K562 (cell line): ENCODE measurements around the gene ADAM10. TPM values are rescaled to one million over a fixed set of nuclear protein-coding genes. Genes with fewer than 3 reads are reported as not detected.

Source experiments
- DPF2 ChIP-seq: fragments of 450-650 bp; IDR thresholded peaks from 2 replicates; pipeline ENCODE4 v1.6.1; 2016
- ETS2 ChIP-seq: IDR thresholded peaks from 2 replicates; pipeline ENCODE4 v1.6.1; 2016; ENCODE audit warnings: borderline replicate concordance, missing genetic modification characterization, mild to moderate bottlenecking, moderate library complexity, missing compliant biosample characterization; ENCODE audit not compliant: poor library complexity, severe bottlenecking
- MEF2A ChIP-seq: IDR thresholded peaks from 2 replicates; pipeline ENCODE4 v1.6.1; 2011; ENCODE audit warnings: low read depth, mild to moderate bottlenecking, low read length, moderate library complexity; ENCODE audit not compliant: control insufficient read depth
- RAD21 ChIP-seq, 2 experiments: fragments of 250-450 bp in 1 of 2; fragments of 450-650 bp in 1 of 2; sonication (Bioruptor Pico) in 1 of 2; formaldehyde crosslinking in 1 of 2; IDR thresholded peaks in 1 of 2; conservative IDR thresholded peaks in 1 of 2; 2 replicates each; pipeline versions ENCODE4 v1.4.0 to v1.8.0; 2020 to 2022; ENCODE audit warnings: mild to moderate bottlenecking in 2 of 2, moderate library complexity in 1 of 2
- RFX1 ChIP-seq: fragments of 450-650 bp; IDR thresholded peaks from 2 replicates; pipeline ENCODE4 v1.6.1; 2016; ENCODE audit warnings: mild to moderate bottlenecking, moderate library complexity
- SIRT6 ChIP-seq: IDR thresholded peaks from one replicate; pipeline ENCODE4 v1.6.1; 2012; ENCODE audit warnings: low read depth, mild to moderate bottlenecking, control low read depth, inconsistent platforms, low read length, moderate library complexity
- TEAD2 ChIP-seq: fragments of 450-650 bp; IDR thresholded peaks from 2 replicates; pipeline ENCODE4 v1.6.1; 2016; ENCODE audit warnings: missing genetic modification characterization, control low read depth, missing compliant biosample characterization
- ZNF79 ChIP-seq: fragments of 250-450 bp; sonication (Bioruptor Pico); IDR thresholded peaks from 2 replicates; pipeline ENCODE4 v1.4.0; 2020; ENCODE audit warnings: low read depth, mild to moderate bottlenecking, moderate library complexity
- polyA plus RNA-seq, 8 experiments: library from polyadenylated mRNA; depleted of rRNA in 4 of 8; stranded (reverse) in 5 of 8; unstranded in 3 of 8; fragments of >200 nt; fragmentation: Nextera tagmentation in 2 of 8; fragmentation: Illumina TruSeq in 1 of 8; extraction: Ambion mirVana in 2 of 8; extraction: Trizol in 1 of 8; gene quantifications; 2 replicates each; pipeline versions ENCODE4 v1.2.1 to v1.2.3, GENCODE V29; 2011 to 2014; ENCODE audit warnings: inconsistent platforms in 1 of 8, missing spikeins in 1 of 8
- total RNA-seq, 7 experiments: library from RNA; depleted of rRNA in 6 of 7; stranded (reverse); fragments of >200 nt in 6 of 7; fragmentation: Illumina TruSeq in 2 of 7; extraction: Trizol in 2 of 7; gene quantifications; 2 replicates each; pipeline versions ENCODE4 v1.2.1 to v1.2.3, GENCODE V29; 2011 to 2021; ENCODE audit warnings: low replicate concordance in 1 of 7
- TF ChIP-seq, protein P1 (sequence below), 3 experiments: IDR thresholded peaks in 2 of 3; conservative IDR thresholded peaks in 1 of 3; 2 replicates each; pipeline ENCODE4 v1.5.1; 2011 to 2012; ENCODE audit warnings: low read length in 3 of 3, mild to moderate bottlenecking in 3 of 3, control low read depth in 2 of 3, improper control_type of control experiment in 1 of 3, inconsistent platforms in 1 of 3, low read depth in 1 of 3, mixed read lengths in 1 of 3, moderate library complexity in 1 of 3; ENCODE audit not compliant: insufficient read depth in 2 of 3
- TF ChIP-seq, protein P2 (sequence below), 2 experiments: IDR thresholded peaks in 1 of 2; conservative IDR thresholded peaks in 1 of 2; 2 replicates each; pipeline ENCODE4 v1.6.1; 2016; ENCODE audit warnings: low read depth in 2 of 2, mild to moderate bottlenecking in 1 of 2, missing compliant biosample characterization in 1 of 2, missing genetic modification characterization in 1 of 2, moderate library complexity in 1 of 2
- TF ChIP-seq, protein P3 (sequence below): fragments of 250-450 bp; sonication (Bioruptor Pico); IDR thresholded peaks from 2 replicates; pipeline ENCODE4 v1.5.0; 2022; ENCODE audit warnings: mild to moderate bottlenecking

ADAM10 gene
- total and polyA plus RNA-seq, 9 of the 15 experiments (the other 6 are each of a cell fraction or from before 2014, with no cell fraction given) = 11.9 to 152 (median 57.3) TPM

DNA sequence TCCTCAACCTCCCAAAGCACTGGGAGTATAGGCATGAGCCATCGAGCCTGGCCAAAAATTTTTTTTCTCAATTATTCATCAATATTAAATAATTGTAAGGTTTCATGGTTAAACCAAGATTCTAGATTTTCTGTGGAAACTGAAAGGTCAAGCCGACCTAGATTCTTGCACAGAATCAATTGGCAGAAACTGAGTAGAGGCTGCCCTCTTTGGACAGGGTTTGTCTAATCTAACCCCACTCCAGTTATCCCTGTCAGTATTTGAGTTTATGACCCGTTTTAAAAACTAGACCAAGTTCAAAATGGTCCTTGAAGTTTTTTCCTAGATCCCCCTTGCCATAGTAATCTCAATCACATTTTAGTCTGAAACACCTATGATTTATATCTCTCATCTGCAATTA lies 8.6 kb upstream of the ADAM10 start (continued):
- TF ChIP-seq, protein P1, sequence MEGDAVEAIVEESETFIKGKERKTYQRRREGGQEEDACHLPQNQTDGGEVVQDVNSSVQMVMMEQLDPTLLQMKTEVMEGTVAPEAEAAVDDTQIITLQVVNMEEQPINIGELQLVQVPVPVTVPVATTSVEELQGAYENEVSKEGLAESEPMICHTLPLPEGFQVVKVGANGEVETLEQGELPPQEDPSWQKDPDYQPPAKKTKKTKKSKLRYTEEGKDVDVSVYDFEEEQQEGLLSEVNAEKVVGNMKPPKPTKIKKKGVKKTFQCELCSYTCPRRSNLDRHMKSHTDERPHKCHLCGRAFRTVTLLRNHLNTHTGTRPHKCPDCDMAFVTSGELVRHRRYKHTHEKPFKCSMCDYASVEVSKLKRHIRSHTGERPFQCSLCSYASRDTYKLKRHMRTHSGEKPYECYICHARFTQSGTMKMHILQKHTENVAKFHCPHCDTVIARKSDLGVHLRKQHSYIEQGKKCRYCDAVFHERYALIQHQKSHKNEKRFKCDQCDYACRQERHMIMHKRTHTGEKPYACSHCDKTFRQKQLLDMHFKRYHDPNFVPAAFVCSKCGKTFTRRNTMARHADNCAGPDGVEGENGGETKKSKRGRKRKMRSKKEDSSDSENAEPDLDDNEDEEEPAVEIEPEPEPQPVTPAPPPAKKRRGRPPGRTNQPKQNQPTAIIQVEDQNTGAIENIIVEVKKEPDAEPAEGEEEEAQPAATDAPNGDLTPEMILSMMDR (IDR thresholded peaks at IDR 0.05 in 2 of 3, conservative IDR thresholded peaks at IDR 0.05 in 1 of 3; ENCODE audit: insufficient read depth in 2 of 3, low read depth in 1 of 3, low read length in 3 of 3) = peak; percentile 21 to 57 (median 37); a peak in 3 of 6 replicates
- TF ChIP-seq DPF2 = no peak
- no peak for TF ChIP-seq RFX1
- no peak for TF ChIP-seq TEAD2 (tag)
- TF ChIP-seq MEF2A = no peak
- TF ChIP-seq RAD21 (CRISPR knock-in tag; conservative IDR thresholded peaks at IDR 0.05 in 1 of 2, IDR thresholded peaks at IDR 0.05 in 1 of 2) = peak; percentile 59 to 71
- TF ChIP-seq, protein P2, sequence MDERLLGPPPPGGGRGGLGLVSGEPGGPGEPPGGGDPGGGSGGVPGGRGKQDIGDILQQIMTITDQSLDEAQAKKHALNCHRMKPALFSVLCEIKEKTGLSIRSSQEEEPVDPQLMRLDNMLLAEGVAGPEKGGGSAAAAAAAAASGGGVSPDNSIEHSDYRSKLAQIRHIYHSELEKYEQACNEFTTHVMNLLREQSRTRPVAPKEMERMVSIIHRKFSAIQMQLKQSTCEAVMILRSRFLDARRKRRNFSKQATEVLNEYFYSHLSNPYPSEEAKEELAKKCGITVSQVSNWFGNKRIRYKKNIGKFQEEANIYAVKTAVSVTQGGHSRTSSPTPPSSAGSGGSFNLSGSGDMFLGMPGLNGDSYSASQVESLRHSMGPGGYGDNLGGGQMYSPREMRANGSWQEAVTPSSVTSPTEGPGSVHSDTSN (CRISPR knock-in tag; IDR thresholded peaks at IDR 0.05; ENCODE audit: low read depth) = no peak
- TF ChIP-seq, protein P2 (tag; conservative IDR thresholded peaks at IDR 0.05; ENCODE audit: low read depth) = no peak
- TF ChIP-seq, protein P3, sequence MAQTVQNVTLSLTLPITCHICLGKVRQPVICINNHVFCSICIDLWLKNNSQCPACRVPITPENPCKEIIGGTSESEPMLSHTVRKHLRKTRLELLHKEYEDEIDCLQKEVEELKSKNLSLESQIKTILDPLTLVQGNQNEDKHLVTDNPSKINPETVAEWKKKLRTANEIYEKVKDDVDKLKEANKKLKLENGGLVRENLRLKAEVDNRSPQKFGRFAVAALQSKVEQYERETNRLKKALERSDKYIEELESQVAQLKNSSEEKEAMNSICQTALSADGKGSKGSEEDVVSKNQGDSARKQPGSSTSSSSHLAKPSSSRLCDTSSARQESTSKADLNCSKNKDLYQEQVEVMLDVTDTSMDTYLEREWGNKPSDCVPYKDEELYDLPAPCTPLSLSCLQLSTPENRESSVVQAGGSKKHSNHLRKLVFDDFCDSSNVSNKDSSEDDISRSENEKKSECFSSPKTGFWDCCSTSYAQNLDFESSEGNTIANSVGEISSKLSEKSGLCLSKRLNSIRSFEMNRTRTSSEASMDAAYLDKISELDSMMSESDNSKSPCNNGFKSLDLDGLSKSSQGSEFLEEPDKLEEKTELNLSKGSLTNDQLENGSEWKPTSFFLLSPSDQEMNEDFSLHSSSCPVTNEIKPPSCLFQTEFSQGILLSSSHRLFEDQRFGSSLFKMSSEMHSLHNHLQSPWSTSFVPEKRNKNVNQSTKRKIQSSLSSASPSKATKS = no peak
- TF ChIP-seq ZNF79 (CRISPR knock-in tag) = no peak
- TF ChIP-seq SIRT6 = no peak
- TF ChIP-seq ETS2 (tag) = no peak
